Common myeloid progenitor, CD34-positive (primary cell): ENCODE measurements around the gene RAP2A.

ENCODE experiments used
- CTCF ChIA-PET: fragments of 350-600 bp; sonication (Branson Sonifier 250); formaldehyde crosslinking; loops from one replicate; lab custom pipeline; 2021; ENCODE audit warnings: antibody characterized with exemption; lab: Charles Lee
- POLR2A ChIA-PET: fragments of 350-600 bp; sonication (Branson Sonifier 250); formaldehyde crosslinking; loops from one replicate; lab custom pipeline; 2021; ENCODE audit warnings: antibody characterized with exemption; lab: Charles Lee
- DNase-seq, 3 donors: peaks; one replicate each; pipeline versions ENCODE4 v3.0.0 to v3.0.0-alpha.2; 2013
- H3K27ac ChIP-seq, 2 experiments: 1 replicate in 1 of 2; 2 replicates in 1 of 2; pipeline ENCODE4 v1.7.0; 2013; ENCODE audit warnings: inconsistent platforms in 2 of 2, low read length in 2 of 2, mild to moderate bottlenecking in 2 of 2, low read depth in 1 of 2, moderate library complexity in 1 of 2; ENCODE audit not compliant: severe bottlenecking in 2 of 2, insufficient read depth in 1 of 2, poor library complexity in 1 of 2
- H3K27me3 ChIP-seq, 5 experiments: replicated peaks in 2 of 5; 1 replicate in 3 of 5; 2 replicates in 2 of 5; pipeline versions ENCODE4 v1.6.1 to v1.7.0; 2013; ENCODE audit warnings: low read length in 4 of 5, mild to moderate bottlenecking in 2 of 5, moderate library complexity in 2 of 5, inconsistent platforms in 1 of 5; ENCODE audit not compliant: insufficient read depth in 5 of 5, control insufficient read depth in 4 of 5
- H3K36me3 ChIP-seq, 4 experiments: 1 replicate in 2 of 4; 2 replicates in 2 of 4; pipeline versions ENCODE4 v1.6.1 to v1.7.0; 2013; ENCODE audit warnings: low read length in 3 of 4, control low read depth in 1 of 4, mild to moderate bottlenecking in 1 of 4; ENCODE audit not compliant: control insufficient read depth in 4 of 4, insufficient read depth in 4 of 4
- H3K4me1 ChIP-seq, 4 experiments: 1 replicate in 3 of 4; 2 replicates in 1 of 4; pipeline versions ENCODE4 v1.6.1 to v1.7.1; 2013; ENCODE audit warnings: low read length in 3 of 4, mild to moderate bottlenecking in 3 of 4, control low read depth in 1 of 4, inconsistent platforms in 1 of 4, moderate library complexity in 1 of 4; ENCODE audit not compliant: control insufficient read depth in 4 of 4, insufficient read depth in 4 of 4; ENCODE audit errors: control extremely low read depth in 1 of 4
- H3K4me3 ChIP-seq, 7 experiments: 1 replicate in 4 of 7; 2 replicates in 3 of 7; pipeline versions ENCODE4 v1.5.1 to v1.7.0; 2013; ENCODE audit warnings: mild to moderate bottlenecking in 7 of 7, low read length in 6 of 7, moderate library complexity in 6 of 7, inconsistent platforms in 2 of 7, low read depth in 2 of 7, control low read depth in 1 of 7; ENCODE audit not compliant: insufficient read depth in 4 of 7, control insufficient read depth in 1 of 7; ENCODE audit errors: extremely low read depth in 1 of 7
- H3K9me3 ChIP-seq, 5 experiments: 1 replicate in 4 of 5; 2 replicates in 1 of 5; pipeline versions ENCODE4 v1.6.1 to v1.7.1; 2013; ENCODE audit warnings: low read length in 4 of 5, mild to moderate bottlenecking in 2 of 5, inconsistent platforms in 1 of 5, low read depth in 1 of 5, moderate library complexity in 1 of 5; ENCODE audit not compliant: control insufficient read depth in 4 of 5, insufficient read depth in 2 of 5; ENCODE audit errors: control extremely low read depth in 1 of 5
- WGBS: methylation state at CpG from one replicate; pipeline ENCODE4 v1.1.5; 2013; ENCODE audit not compliant: insufficient coverage; 5-methylcytosine and 5-hydroxymethylcytosine counted together

The RAP2A gene

DNA sequence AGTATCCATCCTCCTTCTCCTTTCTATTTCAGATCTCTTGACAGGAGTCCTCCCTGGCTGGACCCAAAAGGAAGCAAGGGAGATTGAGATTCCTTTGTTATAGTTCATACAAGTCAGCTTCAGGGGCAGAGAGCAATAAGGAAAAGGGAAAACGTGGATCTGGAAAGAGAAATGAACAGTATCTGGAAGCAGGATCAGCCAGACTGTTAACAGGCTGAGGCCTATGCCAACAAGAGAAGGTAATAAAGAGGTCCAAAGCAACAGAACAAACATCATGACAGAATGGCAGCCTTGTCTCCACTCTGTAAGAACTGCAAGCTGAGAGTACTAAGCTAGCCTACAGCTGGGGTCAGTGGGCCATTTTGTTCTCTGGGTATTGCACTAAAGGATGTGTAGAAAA is 64.5 kb downstream of the RAP2A start:
- POLR2A ChIA-PET = no interaction called here
- Histone ChIP-seq H3K9me3 (no peaks in the 10 kb centered on the region), H3K4me3 (no peak overlapping the region), H3K4me1 (no peaks in the 10 kb centered on the region), H3K36me3 (no peaks in the 10 kb centered on the region), H3K27ac (no peak overlapping the region), H3K27me3 (peaks cover 0 to 2% (median 0%) of the 10 kb centered on the region in 5 experiments)
- CTCF ChIA-PET = no interaction called here
- DNase-seq = no peak
- WGBS = 92% methylated on average over 1 of the region's 1 CpG

DNA sequence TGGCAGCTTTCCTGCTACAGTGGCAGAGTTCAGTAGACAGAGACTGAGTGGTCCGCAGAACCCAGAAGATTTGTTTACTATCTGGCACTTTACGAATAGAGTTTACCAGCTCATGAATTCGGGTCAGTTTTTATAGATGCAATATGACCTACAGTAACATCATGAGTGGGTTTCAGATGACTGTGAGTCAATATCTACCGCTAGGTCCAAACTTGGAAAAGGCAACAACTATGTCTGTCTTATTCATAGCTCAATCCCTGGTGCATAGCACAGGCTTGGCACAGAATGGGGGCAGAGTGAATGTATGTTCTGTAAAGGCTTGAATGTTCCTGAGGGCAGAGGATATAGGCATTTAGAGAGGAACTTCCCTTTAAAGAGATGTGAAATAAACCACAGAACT is 65.2 kb downstream of the RAP2A start:
- ChIA-PET CTCF (no interaction called here), POLR2A (no interaction called here)
- no peak for DNase-seq
- Histone ChIP-seq H3K27ac (no peak overlapping the region), H3K9me3 (no peaks in the 10 kb centered on the region), H3K4me3 (no peak overlapping the region), H3K36me3 (no peaks in the 10 kb centered on the region), H3K27me3 (peaks cover 0 to 4% (median 0%) of the 10 kb centered on the region in 5 experiments), H3K4me1 (no peaks in the 10 kb centered on the region)
- WGBS = 100% methylated on average over 4 of the region's 4 CpGs

DNA sequence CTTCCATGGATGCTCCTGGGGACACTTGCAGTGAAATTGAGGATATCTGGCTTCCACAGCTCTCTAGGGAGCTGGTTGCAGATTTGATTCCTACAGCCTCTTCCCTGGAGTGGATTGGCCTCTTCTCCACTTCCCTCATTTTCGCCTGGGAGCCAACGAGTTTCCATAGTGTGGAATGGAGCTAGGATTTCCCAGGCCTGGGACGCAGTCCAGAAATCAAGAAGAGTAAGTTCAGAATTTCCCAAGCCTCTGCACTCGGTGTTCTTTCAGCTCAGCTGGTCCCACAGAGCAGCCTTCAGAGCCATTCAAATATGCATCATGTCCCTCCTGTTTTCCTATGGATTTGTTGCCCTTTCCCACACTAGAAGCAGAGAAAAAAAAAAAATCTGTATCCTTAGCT is 68.2 kb downstream of the RAP2A start:
- H3K4me3 ChIP-seq = no peak overlapping the region
- WGBS = 92% methylated on average over 4 of the region's 4 CpGs
- no peak for DNase-seq
- H3K27ac ChIP-seq = no peak overlapping the region
- H3K27me3 ChIP-seq = peaks cover 0 to 4% (median 0%) of the 10 kb centered on the region in 5 experiments
- H3K4me1 ChIP-seq = no peaks in the 10 kb centered on the region
- H3K36me3 ChIP-seq = no peaks in the 10 kb centered on the region
- POLR2A ChIA-PET = no interaction called here
- CTCF ChIA-PET = no interaction called here
- H3K9me3 ChIP-seq = no peaks in the 10 kb centered on the region

DNA sequence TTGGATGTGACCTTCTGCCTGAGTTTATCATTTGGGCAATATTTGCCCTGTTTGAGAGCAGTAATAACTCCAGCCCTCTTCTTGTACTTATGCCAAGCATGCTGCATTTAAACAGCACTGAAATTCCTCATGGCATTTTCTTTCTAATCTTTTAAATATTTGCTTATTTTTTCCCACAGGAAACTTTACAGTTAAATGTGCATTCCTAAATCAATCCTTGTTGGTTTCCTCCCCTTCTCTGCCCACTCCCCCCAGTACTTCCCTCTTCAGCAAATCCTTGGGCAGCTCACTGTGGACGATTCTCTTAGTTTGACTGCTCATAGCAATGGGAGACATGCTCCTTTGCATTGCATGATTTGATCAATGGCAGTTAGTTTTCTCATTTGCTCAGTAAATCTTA is 68.7 kb downstream of the RAP2A start:
- H3K36me3 ChIP-seq = no peaks in the 10 kb centered on the region
- no peaks in the 10 kb centered on the region for H3K9me3 ChIP-seq
- DNase-seq = no peak
- H3K27me3 ChIP-seq = peaks cover 0 to 4% (median 0%) of the 10 kb centered on the region in 5 experiments
- POLR2A ChIA-PET = no interaction called here
- no peak overlapping the region for H3K27ac ChIP-seq
- 22% methylated on average over 1 of the region's 1 CpG for WGBS
- H3K4me3 ChIP-seq = no peak overlapping the region
- no peaks in the 10 kb centered on the region for H3K4me1 ChIP-seq
- CTCF ChIA-PET = no interaction called here

DNA sequence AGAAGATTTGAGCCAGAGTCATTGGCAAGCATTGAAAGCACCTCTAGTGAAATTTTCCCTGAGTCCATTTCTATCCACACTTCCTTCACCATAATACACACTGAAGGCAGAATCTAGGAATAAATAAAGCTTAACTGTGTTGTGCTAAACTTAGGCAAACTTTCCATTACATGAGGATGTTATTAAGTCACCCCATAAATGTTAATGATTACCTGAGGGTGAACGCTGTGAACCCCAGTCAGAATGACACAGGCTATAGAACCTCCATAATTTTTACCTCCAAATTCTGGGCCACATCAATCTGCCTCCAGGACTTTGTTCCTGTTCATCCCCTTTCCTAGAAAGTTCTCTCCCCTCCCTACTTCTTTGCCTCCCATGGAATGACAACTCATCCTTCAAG is 71.0 kb downstream of the RAP2A start:
- Histone ChIP-seq H3K27ac (no peak overlapping the region), H3K36me3 (no peaks in the 10 kb centered on the region), H3K27me3 (peaks cover 0 to 4% (median 0%) of the 10 kb centered on the region in 5 experiments), H3K4me3 (no peak overlapping the region), H3K4me1 (no peaks in the 10 kb centered on the region), H3K9me3 (peaks cover 0 to 3% (median 0%) of the 10 kb centered on the region in 5 experiments)
- no peak for DNase-seq
- 100% methylated on average over 1 of the region's 1 CpG for WGBS
- ChIA-PET POLR2A (no interaction called here), CTCF (no interaction called here)

DNA sequence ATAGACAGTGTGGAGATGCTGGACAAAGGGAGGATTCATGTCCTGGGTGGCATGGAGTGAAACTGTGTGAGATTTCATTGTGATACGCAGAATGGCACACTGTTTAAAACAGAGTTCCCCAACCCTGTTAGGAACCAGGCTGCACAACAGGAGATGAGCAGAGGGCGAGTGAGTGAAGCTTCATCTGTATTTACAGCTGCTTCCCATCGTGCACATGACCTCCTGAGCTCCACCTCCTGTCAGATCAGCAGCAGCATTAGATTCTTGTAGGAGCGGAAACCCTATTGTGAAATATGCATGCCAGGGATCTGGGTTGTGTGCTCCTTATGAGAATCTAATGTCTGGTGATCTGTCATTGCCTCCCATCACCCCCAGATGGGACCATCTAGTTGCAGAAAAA is 72.5 kb downstream of the RAP2A start:
- H3K4me3 ChIP-seq = no peak overlapping the region
- no peaks in the 10 kb centered on the region for H3K36me3 ChIP-seq
- ChIA-PET POLR2A (no interaction called here), CTCF (no interaction called here)
- 73% methylated on average over 3 of the region's 4 CpGs for WGBS
- peaks cover 0 to 4% (median 0%) of the 10 kb centered on the region in 5 experiments for H3K27me3 ChIP-seq
- H3K27ac ChIP-seq = no peak overlapping the region
- peaks cover 0 to 3% (median 0%) of the 10 kb centered on the region in 5 experiments for H3K9me3 ChIP-seq
- peak in 1 of 3 donors; percentile 1 for DNase-seq
- H3K4me1 ChIP-seq = no peaks in the 10 kb centered on the region

DNA sequence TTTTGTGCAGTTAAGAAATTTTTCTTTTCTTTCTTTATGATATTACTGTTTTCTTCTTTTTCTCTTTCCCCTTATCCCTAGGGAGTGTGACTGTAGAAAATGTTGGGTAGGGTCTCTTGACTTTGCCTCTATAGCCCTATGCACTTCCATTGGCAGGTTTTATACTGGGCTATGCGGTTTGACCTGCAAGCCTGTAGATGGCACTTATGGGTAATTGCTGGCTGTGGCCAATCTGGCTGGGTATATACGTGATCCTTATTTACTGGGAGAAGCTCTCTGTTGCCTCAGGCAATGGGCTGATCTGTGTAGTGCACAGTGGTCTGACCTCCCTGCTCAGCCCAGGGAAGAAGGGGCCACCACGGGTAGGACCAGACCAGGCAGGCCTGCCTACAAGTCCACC is 78.8 kb downstream of the RAP2A start:
- WGBS = 90% methylated on average over 2 of the region's 3 CpGs
- CTCF ChIA-PET = no interaction called here
- no peak for DNase-seq
- Histone ChIP-seq H3K36me3 (no peaks in the 10 kb centered on the region), H3K9me3 (peaks cover 0 to 9% (median 0%) of the 10 kb centered on the region in 5 experiments), H3K27ac (no peak overlapping the region), H3K27me3 (no peaks in the 10 kb centered on the region), H3K4me1 (no peaks in the 10 kb centered on the region), H3K4me3 (no peak overlapping the region)
- POLR2A ChIA-PET = no interaction called here
